Ascending aorta (tissue), 2 donors: ENCODE measurements around the gene POLR2L. TPM values are rescaled to one million over a fixed set of nuclear protein-coding genes. Genes with fewer than 3 reads are reported as not detected.
A peak's percentile ranks its signal among the peaks of the same experiment; 100 is the strongest.

Experiments
- DNase-seq, 2 donors: peaks; one replicate each; pipeline ENCODE4 v3.0.0-alpha.2; 2019; ENCODE audit warnings: low spot score in 2 of 2
- H3K27ac ChIP-seq, 2 donors: fragments of 200-600 bp; sonication (generic); one replicate each; pipeline ENCODE4 v1.5.1; 2016 to 2017; ENCODE audit warnings: mild to moderate bottlenecking in 1 of 2
- H3K27me3 ChIP-seq: fragments of 200-600 bp; sonication (generic); one replicate; pipeline ENCODE4 v1.5.1; 2017
- H3K36me3 ChIP-seq, 2 donors: fragments of 200-600 bp; sonication (generic); one replicate each; pipeline ENCODE4 v1.5.1; 2016
- H3K4me1 ChIP-seq, 2 donors: fragments of 200-600 bp; sonication (generic); one replicate each; pipeline ENCODE4 v1.5.1; 2016 to 2017; ENCODE audit warnings: mild to moderate bottlenecking in 1 of 2
- H3K4me3 ChIP-seq, 2 donors: fragments of 200-600 bp; sonication (generic); one replicate each; pipeline ENCODE4 v1.5.1; 2016 to 2017; ENCODE audit warnings: mild to moderate bottlenecking in 1 of 2
- H3K9me3 ChIP-seq, 2 donors: fragments of 200-600 bp; sonication (generic); one replicate each; pipeline ENCODE4 v1.5.1; 2016
- intact Hi-C: fragments of 100-400 bp; cut with DNase I; formaldehyde crosslinking; loops from one replicate; pipeline ENCODE4 v1.15.1; 2023
- total RNA-seq: library from RNA; depleted of rRNA; stranded (reverse); fragments of >200 nt; gene quantifications from one replicate; pipeline ENCODE4 v1.1.0, GENCODE V29; 2016
- TF ChIP-seq, protein P1 (sequence below), 3 experiments: fragments of 200-600 bp in 2 of 3; fragments of 450-650 bp in 1 of 3; sonication (generic) in 2 of 3; IDR thresholded peaks; one replicate each; pipeline ENCODE4 v1.5.1; 2016 to 2019; ENCODE audit warnings: antibody characterized with exemption in 3 of 3, mild to moderate bottlenecking in 1 of 3, moderate library complexity in 1 of 3

Gene POLR2L
- total RNA-seq = 141 TPM

DNA sequence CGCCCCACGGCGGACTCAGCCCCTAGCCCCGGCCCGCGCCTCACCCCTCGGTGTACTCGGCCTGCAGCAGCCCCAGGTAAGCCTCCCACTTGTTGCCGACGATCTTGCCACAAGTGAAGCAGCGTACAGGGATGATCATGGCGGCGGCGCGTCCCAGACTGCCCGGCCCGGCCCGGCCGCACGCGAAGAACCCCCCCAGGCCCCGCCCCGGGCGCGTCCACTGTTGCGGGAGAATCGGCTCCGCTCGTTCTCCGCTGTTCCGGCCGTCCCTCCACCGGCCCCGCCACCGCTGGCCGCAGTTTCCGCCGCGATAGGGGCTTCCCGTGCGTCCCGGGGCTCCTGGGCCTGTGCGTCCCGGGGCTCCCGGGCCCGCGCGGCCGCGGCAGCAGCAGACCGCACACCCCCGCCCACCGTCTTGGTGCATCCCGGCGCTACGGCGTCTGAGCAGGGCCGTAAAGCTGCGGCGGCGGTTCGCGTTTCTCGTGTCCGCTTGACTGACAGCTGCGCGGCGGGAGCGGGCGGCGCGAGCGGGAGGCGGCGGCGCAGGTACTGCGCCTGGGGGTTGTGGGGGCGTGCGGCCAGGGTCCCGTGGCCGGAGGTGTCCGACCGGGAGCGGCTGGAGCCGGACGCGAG is at the start of gene POLR2L, which contains the start of gene TSPAN4:
POLR2L (minus strand) TSS at position 160 of the 633 bp plus-strand sequence; CDS start at position 139, 21 bp downstream.
TSPAN4 (plus strand) TSS at position 483 of the 633 bp plus-strand sequence. CDS start 7,453 bp downstream, outside the sequence.
- H3K36me3 ChIP-seq = peaks cover 28 to 32% of the 10 kb centered on the region in 2 donors
- no peaks in the 10 kb centered on the region for H3K9me3 ChIP-seq
- peak within 1 kb of the TSS; percentile 94 to 98 for H3K4me3 ChIP-seq
- no peaks in the 10 kb centered on the region for H3K27me3 ChIP-seq
- peaks cover 36 to 41% of the 10 kb centered on the region in 2 donors for H3K4me1 ChIP-seq
- H3K27ac ChIP-seq = peak within 1 kb of the TSS; percentile 92 to 95
- intact Hi-C loops = loop anchor here (10.0 kb wide), 2 partner anchors 712 to 922 kb away; partner anchors contain the start of gene CTSD
- TF ChIP-seq, protein P1, sequence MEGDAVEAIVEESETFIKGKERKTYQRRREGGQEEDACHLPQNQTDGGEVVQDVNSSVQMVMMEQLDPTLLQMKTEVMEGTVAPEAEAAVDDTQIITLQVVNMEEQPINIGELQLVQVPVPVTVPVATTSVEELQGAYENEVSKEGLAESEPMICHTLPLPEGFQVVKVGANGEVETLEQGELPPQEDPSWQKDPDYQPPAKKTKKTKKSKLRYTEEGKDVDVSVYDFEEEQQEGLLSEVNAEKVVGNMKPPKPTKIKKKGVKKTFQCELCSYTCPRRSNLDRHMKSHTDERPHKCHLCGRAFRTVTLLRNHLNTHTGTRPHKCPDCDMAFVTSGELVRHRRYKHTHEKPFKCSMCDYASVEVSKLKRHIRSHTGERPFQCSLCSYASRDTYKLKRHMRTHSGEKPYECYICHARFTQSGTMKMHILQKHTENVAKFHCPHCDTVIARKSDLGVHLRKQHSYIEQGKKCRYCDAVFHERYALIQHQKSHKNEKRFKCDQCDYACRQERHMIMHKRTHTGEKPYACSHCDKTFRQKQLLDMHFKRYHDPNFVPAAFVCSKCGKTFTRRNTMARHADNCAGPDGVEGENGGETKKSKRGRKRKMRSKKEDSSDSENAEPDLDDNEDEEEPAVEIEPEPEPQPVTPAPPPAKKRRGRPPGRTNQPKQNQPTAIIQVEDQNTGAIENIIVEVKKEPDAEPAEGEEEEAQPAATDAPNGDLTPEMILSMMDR (IDR thresholded peaks at IDR 0.05) = no peak
- peak in 1 of 2 donors; percentile 93 for DNase-seq

DNA sequence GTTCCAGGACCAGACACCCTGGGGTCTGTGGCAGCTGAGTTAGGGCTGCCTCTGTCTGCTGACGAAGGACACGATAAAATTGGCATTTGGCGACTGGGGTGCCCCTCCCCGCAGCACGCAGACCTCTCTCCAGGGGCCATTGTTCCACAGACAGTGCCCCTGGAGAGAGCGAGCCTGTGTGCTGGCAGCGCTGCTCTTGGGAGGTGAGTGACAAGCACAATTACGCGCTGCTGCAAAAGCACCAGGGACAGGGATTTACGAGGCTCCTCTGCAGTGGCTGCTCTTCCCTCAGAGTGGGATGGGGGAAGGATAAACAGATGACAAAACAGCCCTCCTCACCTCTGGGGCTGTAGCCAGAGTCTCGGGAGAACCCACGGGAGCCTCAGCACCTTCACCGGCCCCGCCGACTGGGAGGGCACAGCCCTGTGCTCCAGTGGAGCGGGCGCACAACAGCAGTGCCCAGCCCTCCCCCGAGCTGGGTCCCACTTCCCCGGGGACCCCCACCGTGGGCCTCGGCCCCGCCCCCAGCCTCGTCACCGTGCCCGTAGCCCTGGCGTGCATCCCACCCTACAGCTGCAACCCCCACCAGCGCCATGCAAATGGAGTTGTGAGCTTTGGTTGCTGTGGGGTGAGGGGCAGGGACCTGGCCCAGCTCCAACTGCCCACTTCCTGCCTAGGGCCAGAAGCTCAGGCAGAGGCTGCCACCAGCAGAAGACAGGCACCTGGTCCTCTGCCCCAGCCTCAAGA is 48.6 kb upstream of the POLR2L start:
- peaks cover 9 to 11% of the 10 kb centered on the region in 2 donors for H3K36me3 ChIP-seq
- TF ChIP-seq, protein P1 (IDR thresholded peaks at IDR 0.05) = no peak

DNA sequence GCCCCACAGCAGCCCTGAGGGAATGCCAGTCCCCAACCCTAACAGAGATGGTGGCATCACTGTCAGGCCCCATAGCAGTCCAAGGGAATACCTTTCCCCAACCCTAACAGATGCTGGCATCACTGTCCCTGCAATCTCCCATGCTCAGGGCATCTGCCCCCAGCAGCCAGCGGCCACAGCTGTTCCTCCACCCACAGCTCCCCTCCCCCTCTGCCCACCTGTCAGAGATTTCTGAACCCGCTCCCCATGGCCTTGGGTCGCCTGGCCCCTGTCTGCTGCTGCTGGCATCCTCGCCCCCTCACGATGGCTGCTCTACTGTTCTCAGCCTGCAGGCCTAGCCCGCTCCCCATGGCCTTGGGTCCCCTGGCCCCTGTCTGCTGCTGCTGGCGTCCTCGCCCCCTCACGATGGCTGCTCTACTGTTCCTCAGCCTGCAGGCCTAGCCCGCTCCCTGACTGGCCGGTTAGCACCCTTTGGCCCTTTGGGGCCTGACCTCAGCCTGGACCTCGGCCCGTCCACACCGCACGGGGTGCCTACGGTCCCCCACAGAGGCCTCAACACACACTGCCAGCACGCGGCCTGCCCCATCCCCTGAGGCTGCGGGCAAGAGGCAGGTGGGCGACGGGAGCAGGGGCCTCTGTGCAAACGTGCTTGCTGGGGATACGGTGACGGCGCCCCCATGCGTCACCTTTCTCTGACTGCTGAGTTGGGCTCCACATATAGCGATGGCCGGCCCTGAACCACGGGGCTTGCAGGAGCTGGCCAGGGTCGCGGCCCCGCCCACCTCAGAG is 47.6 kb upstream of the POLR2L start:
- H3K4me3 ChIP-seq = no peak overlapping the region
- H3K36me3 ChIP-seq = peaks cover 9 to 11% of the 10 kb centered on the region in 2 donors
- H3K27me3 ChIP-seq = no peaks in the 10 kb centered on the region
- DNase-seq = no peak
- TF ChIP-seq, protein P1 (IDR thresholded peaks at IDR 0.05) = no peak
- H3K4me1 ChIP-seq = no peaks in the 10 kb centered on the region
- no peak overlapping the region for H3K27ac ChIP-seq
- intact Hi-C loops = no loop called here
- no peaks in the 10 kb centered on the region for H3K9me3 ChIP-seq

More for the DNA sequence above, 48.6 kb upstream of the POLR2L start:
- Histone ChIP-seq H3K4me3 (no peak overlapping the region), H3K27ac (no peak overlapping the region), H3K27me3 (no peaks in the 10 kb centered on the region), H3K9me3 (no peaks in the 10 kb centered on the region), H3K4me1 (no peaks in the 10 kb centered on the region)
- no peak for DNase-seq
- intact Hi-C loops = no loop called here

GRCh38 chr11:889257-889656 is 46.9 kb upstream of the POLR2L start:
- DNase-seq = no peak
- intact Hi-C loops = no loop called here
- no peaks in the 10 kb centered on the region for H3K4me1 ChIP-seq
- no peak overlapping the region for H3K4me3 ChIP-seq
- TF ChIP-seq, protein P1 (IDR thresholded peaks at IDR 0.05) = no peak
- no peak overlapping the region for H3K27ac ChIP-seq
- peaks cover 9 to 11% of the 10 kb centered on the region in 2 donors for H3K36me3 ChIP-seq
- H3K27me3 ChIP-seq = no peaks in the 10 kb centered on the region
- H3K9me3 ChIP-seq = no peaks in the 10 kb centered on the region
